ENCODE measurements around the gene AGPAT4. TPM values are rescaled to one million over a fixed set of nuclear protein-coding genes. Genes with fewer than 3 reads are reported as not detected.

Gene AGPAT4
- total RNA-seq, 4 donors from 2014 or later = 10.5 to 20.8 (median 12.6) TPM

DNA sequence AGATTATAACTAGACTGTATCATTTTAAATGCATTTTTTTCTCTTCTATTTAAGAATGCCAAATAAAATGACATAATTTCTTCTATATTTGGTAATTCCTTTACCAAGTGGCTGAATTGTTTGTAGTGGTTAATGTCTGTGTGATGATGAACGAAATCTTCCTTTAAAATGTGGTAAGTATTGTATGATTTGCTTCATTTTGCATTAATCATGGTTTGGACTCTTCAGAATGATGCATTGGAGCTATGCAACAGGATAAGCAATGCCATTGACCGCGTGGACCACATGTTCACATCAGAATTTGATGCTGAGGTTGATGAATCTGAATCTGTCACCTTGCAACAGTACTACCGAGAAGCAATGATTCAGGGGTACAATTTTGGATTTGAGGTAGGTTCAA, 182.7 kb downstream of the AGPAT4 start:
- TF ChIP-seq CTCF (IDR thresholded peaks at IDR 0.05) = no peak
- TF ChIP-seq EP300 (IDR thresholded peaks at IDR 0.05) = no peak
- no peak for TF ChIP-seq POLR2A (IDR thresholded peaks at IDR 0.05)
- peaks cover 0 to 91% (median 5%) of the 10 kb centered on the region in 3 donors for H3K36me3 ChIP-seq
- H3K4me1 ChIP-seq = no peaks in the 10 kb centered on the region
- H3K27me3 ChIP-seq = no peaks in the 10 kb centered on the region
- 89 to 92% methylated on average over 4 of the region's 4 CpGs for WGBS, 2 donors
- H3K4me3 ChIP-seq = no peak overlapping the region
- no peaks in the 10 kb centered on the region for H3K9me3 ChIP-seq
- H3K27ac ChIP-seq = no peak overlapping the region
- DNase-seq (ENCODE audit: low spot score in 2 of 2) = no peak

DNA sequence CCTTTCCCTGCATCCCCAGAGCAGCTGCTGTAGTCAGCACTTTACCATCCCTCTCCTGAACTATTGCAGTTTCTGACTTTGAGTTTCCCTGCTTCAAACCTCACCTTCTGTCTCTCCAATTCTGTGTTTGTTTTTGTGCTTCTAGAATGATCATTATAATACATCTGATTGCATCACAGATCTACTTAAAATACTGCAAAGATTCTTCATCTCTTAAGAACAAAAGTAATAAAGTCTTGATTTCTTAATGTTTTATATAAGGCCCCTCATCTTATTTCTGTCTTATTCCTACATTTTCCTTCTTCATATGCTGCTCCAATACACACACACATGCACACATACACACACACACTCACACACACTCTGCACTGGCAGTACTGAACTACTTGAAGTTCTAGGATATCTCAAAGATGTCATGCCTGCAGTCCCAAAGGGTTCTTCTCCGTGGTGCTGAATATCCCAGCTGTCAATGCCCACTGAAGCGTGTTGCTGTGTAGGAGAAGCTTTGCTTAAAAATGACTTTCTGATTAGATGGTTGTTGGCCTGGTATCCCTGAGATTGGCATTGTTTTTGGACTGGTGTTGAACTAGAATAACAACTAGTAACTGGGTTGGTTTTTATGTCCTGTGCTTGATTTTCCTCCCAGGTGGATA, 185.1 kb downstream of the AGPAT4 start:
- no peaks in the 10 kb centered on the region for H3K27me3 ChIP-seq
- WGBS, 2 donors = 64 to 80% methylated on average over 2 of the region's 2 CpGs
- H3K4me1 ChIP-seq = no peaks in the 10 kb centered on the region
- TF ChIP-seq CTCF (IDR thresholded peaks at IDR 0.05) (no peak), EP300 (IDR thresholded peaks at IDR 0.05) (no peak), POLR2A (IDR thresholded peaks at IDR 0.05) (no peak)
- H3K9me3 ChIP-seq = no peaks in the 10 kb centered on the region
- H3K36me3 ChIP-seq = peaks cover 0 to 99% (median 5%) of the 10 kb centered on the region in 3 donors
- H3K4me3 ChIP-seq = no peak overlapping the region
- no peak for DNase-seq (ENCODE audit: low spot score in 2 of 2)
- H3K27ac ChIP-seq = no peak overlapping the region

DNA sequence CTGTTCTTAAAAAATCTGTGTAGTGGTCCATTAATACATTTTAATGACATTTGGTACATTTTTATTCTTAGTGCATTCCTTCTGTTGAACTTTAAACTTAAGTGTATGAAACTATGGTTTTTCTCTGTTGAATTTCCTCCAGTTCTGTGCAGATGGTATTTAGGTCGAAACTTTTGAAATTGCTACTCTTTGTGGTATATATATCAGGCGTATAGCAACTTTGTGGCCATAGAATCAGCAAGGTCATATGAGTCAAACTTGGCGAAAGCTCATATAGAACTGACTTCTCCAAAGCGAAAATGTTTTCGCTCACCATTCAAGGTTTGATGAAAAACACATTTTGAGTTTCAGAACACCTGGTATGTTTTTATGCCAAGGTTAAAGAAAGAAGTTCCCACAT, 188.6 kb downstream of the AGPAT4 start:
- WGBS, 2 donors = 93 to 94% methylated on average over 5 of the region's 5 CpGs
- H3K27me3 ChIP-seq = no peaks in the 10 kb centered on the region
- no peak for DNase-seq (ENCODE audit: low spot score in 2 of 2)
- H3K36me3 ChIP-seq = peaks cover 0 to 99% (median 10%) of the 10 kb centered on the region in 3 donors
- TF ChIP-seq EP300 (IDR thresholded peaks at IDR 0.05) (no peak), POLR2A (IDR thresholded peaks at IDR 0.05) (no peak), CTCF (IDR thresholded peaks at IDR 0.05) (no peak)
- no peaks in the 10 kb centered on the region for H3K4me1 ChIP-seq
- H3K9me3 ChIP-seq = no peaks in the 10 kb centered on the region
- H3K4me3 ChIP-seq = no peak overlapping the region
- H3K27ac ChIP-seq = no peak overlapping the region

DNA sequence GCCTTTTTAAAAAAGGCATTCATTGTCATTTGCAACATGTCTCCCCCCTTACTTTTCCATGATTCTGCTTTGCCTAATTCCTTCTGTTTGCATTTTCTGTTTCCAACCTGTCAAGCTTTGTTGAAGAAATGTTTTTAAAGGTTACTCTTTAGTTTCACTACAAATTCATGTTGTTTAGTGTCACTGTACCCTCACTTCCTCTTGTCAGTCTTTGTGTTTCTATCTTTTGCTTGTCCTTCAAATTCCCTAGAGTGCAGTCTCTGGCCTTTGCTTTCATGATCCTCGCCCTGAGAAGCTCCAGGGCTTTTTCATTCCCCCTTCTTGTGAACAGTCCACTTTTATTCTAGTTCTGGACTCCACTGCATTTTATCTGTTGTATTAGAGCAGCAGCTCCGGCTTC, 191.6 kb downstream of the AGPAT4 start:
- Histone ChIP-seq H3K36me3 (peaks cover 0 to 99% (median 10%) of the 10 kb centered on the region in 3 donors), H3K4me1 (no peaks in the 10 kb centered on the region), H3K27me3 (no peaks in the 10 kb centered on the region), H3K9me3 (no peaks in the 10 kb centered on the region), H3K27ac (no peak overlapping the region), H3K4me3 (no peak overlapping the region)
- WGBS, 2 donors = 58 to 61% methylated on average over 2 of the region's 2 CpGs
- DNase-seq (ENCODE audit: low spot score in 2 of 2) = no peak
- no peak for TF ChIP-seq EP300 (IDR thresholded peaks at IDR 0.05)
- TF ChIP-seq POLR2A (IDR thresholded peaks at IDR 0.05) = no peak
- TF ChIP-seq CTCF (IDR thresholded peaks at IDR 0.05) = no peak

DNA sequence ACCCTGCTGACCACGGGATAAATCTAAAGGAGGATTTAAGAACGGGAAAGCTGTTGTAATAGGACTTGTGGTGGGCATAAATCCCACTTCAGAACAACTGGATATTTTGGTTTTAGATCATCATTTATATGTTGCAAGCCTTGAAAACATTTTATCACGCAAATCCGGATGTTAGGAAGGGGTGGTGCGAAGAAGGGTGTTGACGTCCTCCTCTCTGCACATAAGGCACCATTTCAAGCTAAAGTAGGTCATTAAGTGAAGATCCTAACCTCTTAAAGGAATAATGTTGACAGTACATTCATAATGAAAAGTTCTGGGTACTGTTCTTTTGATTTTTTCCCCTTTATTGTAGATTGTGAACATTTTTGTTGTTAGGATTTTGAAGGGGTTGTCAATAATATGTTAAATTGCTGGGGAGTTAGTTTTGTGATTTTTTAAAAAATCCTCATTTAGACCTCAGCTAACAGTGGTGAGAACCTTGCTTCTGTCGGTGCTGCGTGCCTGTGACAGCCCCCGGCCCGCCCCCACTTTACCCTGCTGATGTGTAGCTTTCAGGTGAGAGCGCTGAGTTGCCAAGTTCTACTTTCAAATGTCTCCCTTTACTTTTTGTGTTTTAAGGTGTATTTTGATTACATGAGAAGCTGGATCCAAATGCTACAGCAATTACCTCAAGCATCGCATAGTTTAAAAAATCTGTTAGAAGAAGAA, 193.4 kb downstream of the AGPAT4 start:
- no peaks in the 10 kb centered on the region for H3K27me3 ChIP-seq
- H3K4me3 ChIP-seq = no peak overlapping the region
- WGBS, 2 donors = 91 to 94% methylated on average over 12 of the region's 12 CpGs
- no peaks in the 10 kb centered on the region for H3K9me3 ChIP-seq
- no peak for TF ChIP-seq POLR2A (IDR thresholded peaks at IDR 0.05)
- TF ChIP-seq CTCF (IDR thresholded peaks at IDR 0.05) = no peak
- no peak for TF ChIP-seq EP300 (IDR thresholded peaks at IDR 0.05)
- DNase-seq (ENCODE audit: low spot score in 2 of 2) = no peak
- H3K4me1 ChIP-seq = no peaks in the 10 kb centered on the region
- no peak overlapping the region for H3K27ac ChIP-seq
- peaks cover 3 to 99% (median 4%) of the 10 kb centered on the region in 3 donors for H3K36me3 ChIP-seq
